HG02571 (cell line): ENCODE data around the gene MC1R.
"Not testable (repeated sequence)": the region's sequence is repeated elsewhere in the genome, so short reads cannot be mapped to it uniquely, and the experiment has no call there.

Source experiments
- ATAC-seq: cut with Tn5 transposase; IDR thresholded peaks from one replicate; pipeline ENCODE4 v1.9.1; 2021; ENCODE audit warnings: mild to moderate bottlenecking, moderate library complexity; ENCODE audit not compliant: unreplicated experiment

MC1R gene

DNA sequence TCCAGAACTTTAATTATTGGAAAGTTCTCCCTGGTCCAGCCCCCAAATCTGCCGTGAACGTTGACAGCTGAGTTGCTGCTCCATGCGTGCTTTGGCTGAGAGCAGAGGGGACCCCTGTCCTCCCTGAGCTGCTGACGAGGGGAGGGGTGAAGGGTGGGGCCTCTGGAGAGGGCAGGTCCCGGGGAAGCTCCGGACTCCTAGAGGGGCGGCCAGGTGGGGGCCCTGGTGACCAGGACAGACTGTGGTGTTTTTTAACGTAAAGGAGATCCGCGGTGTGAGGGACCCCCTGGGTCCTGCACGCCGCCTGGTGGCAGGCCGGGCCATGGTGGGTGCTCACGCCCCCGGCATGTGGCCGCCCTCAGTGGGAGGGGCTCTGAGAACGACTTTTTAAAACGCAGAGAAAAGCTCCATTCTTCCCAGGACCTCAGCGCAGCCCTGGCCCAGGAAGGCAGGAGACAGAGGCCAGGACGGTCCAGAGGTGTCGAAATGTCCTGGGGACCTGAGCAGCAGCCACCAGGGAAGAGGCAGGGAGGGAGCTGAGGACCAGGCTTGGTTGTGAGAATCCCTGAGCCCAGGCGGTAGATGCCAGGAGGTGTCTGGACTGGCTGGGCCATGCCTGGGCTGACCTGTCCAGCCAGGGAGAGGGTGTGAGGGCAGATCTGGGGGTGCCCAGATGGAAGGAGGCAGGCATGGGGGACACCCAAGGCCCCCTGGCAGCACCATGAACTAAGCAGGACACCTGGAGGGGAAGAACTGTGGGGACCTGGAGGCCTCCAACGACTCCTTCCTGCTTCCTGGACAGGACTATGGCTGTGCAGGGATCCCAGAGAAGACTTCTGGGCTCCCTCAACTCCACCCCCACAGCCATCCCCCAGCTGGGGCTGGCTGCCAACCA is at the start of gene MC1R:
TSS of gene MC1R (plus strand) at position 410 of the 895 bp plus-strand sequence. CDS start at position 807, 397 bp downstream.
- no peak for ATAC-seq

- ATAC-seq, result no peak
Observed at GRCh38 chr16:89869911-89870310, 48.8 kb upstream of the MC1R start.

DNA sequence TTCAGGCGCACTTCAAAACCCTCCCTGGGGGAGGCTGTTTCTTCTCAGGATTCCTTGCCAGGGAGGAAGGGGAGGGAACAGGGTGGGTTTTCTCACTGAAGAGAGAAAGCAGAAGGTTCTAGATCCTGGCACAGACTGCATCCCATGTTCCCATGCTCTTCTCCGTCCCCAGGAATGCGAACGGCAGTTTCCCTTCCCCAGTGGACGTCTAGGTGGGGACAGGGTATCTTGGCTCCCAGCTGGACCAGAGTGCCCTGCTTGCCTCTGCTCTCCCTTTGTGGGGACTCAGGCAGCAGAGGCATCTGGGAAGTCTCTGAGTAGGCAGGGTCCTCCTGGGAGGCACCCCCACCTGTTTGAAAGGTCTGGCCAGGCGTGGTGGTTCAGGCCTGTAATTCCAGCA is 48.2 kb upstream of the MC1R start:
- ATAC-seq, result no peak

GRCh38 chr16:89871895-89872294 is 46.8 kb upstream of the MC1R start:
- ATAC-seq, result no peak

DNA sequence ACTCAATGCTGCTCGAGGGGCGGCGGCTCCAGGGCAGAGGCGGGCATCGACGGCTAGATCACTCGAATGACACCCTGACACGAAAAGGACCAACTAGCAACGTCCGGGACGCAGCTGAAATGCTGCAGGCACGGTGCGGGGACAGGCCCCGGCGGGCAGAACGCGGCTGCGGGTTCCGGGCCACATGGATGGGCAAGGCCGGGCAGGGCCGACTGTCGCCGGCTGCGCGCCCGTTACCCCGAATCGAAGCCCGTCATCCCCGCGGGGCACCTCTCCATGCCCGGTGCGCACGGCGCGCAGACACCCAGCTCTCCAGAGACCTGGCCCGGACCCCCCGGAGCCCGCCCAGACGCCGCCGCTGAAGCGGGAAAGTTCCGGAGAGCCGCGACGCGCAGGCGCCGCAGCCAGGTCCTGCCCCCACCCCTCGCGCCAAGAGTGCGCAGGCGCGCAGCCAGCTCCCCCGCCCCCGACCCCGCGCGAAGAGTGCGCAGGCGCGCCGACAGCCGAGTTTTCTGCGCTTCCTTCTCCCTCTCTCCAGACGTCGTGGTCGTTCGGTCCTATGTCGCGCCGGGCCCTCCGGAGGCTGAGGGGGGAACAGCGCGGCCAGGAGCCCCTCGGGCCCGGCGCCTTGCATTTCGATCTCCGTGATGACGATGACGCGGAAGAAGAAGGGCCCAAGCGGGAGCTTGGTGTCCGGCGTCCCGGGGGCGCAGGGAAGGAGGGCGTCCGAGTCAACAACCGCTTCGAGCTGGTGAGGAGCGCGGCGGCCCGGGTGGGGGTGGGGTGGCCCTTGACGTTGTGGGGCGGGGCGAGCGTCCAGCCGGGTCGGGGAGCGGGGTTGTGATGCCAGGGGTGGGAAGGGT is 45.3 kb upstream of the MC1R start, which contains the start of gene TCF25:
TSS of gene TCF25 (plus strand) at position 484 of the 863 bp plus-strand sequence. CDS start at position 560, 76 bp downstream.
- ATAC-seq, result peak; percentile 41

- peak; percentile 53 for ATAC-seq
Observed at GRCh38 chr16:89873972-89874689, 44.5 kb upstream of the MC1R start.

DNA sequence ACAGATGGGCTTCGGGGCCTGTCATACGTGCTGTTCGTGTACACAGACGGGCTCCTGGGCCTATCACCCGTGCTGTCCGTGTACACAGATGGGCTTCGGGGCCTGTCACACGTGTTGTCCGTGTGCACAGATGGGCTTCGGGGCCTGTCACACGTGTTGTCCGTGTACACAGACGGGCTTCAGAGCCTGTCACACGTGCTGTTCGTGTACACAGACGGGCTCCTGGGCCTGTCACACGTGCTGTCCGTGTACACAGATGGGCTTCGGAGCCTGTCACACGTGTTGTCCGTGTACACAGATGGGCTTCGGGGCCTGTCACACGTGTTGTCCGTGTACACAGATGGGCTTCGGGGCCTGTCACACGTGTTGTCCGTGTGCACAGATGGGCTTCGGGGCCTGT is 39.5 kb upstream of the MC1R start:
- not testable (repeated sequence) for ATAC-seq

- ATAC-seq, result no peak
Observed at GRCh38 chr16:89880477-89881367, 37.9 kb upstream of the MC1R start.

GRCh38 chr16:89881368-89881730 is 37.3 kb upstream of the MC1R start:
- ATAC-seq, result no peak

DNA sequence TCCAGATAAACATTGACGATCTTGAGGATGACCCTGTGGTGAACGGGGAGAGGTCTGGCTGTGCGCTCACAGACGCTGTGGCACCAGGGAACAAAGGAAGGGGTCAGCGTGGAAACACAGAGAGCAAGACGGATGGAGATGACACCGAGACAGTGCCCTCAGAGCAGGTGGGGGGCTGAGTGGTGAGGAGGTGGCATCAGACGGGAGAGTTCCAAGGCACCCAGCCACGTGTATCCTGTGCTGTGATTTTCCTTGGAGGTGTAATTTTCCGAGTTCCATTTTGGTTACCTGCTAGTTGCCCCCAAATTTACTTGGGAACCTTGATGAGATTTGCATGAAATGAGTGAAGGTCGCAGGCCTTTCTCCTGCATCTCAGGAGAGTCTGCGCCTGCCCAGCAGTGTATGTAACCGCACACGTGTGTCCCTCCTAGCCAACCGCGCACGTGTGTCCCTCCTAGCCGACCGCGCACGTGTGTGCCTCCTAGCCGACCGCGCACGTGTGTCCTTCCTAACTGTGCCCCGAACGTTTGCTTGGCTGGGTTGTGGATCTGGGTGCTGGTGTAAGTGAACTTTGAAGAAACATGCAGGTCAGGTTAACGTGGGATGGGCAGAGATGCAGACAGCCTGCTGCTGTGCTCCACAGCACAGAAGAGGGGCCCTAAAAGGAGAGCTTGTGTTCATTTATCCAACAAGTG is 35.2 kb upstream of the MC1R start:
- ATAC-seq, result no peak

DNA sequence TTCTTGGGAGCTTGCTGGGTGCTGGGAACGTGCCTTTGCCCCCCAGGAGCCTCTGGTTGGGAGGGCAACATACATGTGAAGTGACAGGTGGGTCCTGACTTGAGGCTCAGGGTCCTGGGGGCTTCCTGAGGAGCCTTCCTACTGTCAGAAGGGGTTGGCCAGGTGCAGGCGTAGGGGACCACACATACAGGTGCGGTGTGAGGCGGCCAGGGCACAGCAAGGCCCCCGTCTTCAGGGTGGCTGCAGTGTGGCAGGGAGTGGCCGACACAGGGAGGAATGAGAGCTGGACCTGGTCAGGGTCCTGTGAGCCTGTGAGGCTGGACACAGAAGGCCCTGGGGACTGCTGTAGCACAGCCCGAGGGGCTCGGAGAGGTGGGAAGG is 34.6 kb upstream of the MC1R start:
- no peak for ATAC-seq

GRCh38 chr16:89887243-89887642 is 31.4 kb upstream of the MC1R start:
- ATAC-seq, result no peak

- ATAC-seq, result no peak
Observed at GRCh38 chr16:89890200-89890599, 28.5 kb upstream of the MC1R start.

DNA sequence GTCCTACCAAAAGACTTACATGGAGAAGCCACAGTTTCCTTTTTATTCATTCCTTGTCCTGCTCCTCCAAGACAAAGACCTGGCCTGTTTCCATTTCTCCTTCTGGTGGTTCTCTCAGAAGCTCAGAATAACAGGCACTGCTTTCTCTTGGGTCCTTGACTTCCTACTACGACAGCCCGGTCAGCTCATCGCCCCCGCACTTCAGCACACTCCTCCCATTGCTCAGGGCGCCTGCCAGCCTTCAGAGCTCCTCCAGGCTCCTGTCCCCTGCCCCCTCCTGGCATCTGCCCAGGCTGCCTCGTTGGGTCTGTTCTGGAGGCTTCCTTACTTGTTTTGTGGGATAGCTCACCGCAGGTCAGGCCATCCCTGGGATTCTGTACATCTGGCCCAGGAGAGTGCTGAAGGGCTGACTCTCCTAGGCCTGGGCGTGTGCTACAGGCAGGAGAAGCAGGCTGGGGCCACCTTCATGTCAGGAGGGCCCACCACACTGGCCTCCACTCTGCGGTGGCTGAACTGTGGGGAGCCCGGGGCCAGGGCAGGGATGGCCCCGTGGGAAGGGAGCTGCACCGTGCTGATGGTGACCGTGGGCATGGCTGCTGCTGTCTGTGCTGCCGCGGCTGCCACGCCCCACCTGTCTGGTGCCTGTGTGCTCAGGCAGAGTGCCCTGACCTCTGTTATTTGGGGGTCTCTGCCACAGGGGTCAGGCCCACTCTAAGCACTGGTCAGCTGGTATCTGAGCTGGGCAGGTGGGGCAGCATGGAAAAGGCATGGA is 27.6 kb upstream of the MC1R start:
- no peak for ATAC-seq

DNA sequence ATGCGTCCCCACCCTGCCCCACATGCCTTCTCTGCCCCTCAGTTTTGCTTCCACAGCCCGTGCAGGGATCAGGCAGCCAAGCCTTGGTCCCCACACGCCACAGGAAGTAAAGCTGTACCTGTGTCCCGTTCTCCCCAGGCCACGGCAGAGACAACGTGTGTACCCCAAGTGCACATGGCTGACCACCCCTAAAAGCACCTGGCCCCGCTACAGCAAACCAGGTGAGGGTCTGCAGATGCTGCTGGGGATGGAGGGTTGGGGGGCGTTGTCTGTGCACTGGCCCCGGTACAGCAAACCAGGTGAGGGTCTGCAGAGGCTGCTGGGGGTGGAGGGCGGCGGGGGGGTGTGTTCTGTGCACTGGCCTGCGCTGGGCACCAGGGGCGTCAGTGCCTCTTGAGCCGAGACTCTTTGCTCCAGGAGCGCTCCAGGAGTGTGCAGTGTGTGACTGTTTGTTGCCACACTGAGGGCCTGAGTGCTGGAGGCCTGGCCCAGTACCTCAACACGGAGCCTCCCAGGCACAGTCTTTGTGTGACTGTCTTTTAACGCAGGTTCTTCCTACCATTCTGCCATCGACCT is 26.5 kb upstream of the MC1R start:
- ATAC-seq, result no peak

GRCh38 chr16:89892635-89893034 is 26.0 kb upstream of the MC1R start:
- ATAC-seq, result no peak

DNA sequence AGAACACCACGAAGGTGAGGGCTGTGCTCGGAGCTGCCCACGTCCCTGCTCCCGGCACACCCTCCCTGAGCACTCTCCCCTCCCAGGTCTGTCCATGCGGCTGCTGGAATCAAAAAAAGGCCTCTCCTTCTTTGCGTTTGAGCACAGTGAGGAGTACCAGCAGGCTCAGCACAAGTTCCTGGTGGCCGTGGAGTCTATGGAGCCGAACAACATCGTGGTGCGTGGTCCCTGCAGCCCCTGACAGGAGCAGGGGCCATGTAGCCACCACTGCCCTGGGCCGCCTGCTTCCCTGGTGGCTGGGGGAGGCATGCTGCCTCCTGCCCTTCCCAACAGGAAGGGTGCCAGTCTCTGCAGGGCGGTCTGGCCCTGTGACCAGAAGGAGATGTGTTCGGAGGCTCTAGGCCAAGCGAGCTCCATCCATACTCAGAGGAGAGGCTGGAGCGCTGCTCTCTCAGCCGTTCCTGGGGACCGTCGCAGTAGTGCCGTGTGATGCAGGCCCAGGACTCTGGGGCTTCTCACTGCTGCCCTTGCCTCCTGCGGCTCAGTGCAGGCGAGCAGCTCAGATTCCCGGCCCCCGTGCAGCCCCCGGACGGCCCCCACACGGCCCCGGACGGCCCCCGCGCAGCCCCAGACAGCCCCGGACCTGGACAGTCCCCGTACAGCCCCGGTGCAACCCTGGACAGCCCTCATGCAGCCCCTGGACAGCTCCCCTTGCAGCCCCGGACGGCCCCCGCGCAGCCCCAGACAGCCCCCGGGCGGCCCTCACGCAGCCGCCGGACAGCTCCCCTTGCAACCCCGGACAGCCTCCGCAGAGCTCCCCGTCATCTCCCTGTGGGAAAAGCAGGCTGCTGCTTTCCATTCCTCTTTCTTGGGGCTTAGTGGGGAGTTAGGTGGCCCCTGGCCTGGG is 24.8 kb upstream of the MC1R start:
- no peak for ATAC-seq
